GM10266 (cell line): ENCODE results near the gene ZC3H7A.
"Not testable (repeated sequence)": the region's sequence is repeated elsewhere in the genome, so short reads cannot be mapped to it uniquely, and the experiment has no call there.

Experiments used
- DNase-seq: peaks from one replicate; pipeline ENCODE4 v3.0.0; 2012; ENCODE audit errors: extremely low spot score
- CTCF ChIP-seq: IDR thresholded peaks from 2 replicates; pipeline ENCODE4 v1.5.1; 2012; ENCODE audit warnings: mild to moderate bottlenecking, low read depth; ENCODE audit not compliant: control insufficient read depth, insufficient read depth; ENCODE audit errors: missing control alignments

Gene ZC3H7A

DNA sequence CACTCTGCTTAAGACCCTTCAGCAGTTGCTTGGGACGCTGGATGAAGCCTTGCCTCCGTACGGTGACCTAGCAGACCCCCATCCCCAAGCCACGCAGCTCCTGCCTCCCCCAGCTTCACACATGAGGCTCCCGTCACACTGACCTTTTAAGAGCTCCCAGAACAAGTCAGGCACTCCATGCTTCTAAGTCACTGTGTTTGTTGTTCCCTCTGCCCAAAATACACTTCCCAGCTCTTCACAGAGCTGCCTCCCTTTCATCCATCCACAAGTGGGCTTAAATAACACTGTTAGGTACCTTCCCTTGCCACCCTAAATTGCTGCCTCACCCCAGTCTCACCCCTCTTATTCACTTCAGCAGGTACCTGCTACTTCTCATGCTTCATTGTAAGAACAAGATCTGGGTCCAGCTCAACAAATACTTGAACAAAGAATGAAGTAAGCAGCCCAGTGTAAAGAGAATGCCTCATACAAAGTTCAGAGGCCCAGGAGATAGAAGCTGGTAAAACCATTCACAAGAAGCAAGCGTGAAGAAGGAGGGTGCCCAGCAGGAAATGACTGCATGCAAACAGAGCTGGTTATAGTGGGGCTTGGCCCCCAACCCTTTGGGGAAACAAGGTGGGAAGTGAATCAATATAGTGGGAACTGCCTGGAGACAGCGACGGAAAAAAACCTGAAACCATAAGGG lies 5.8 kb downstream of the ZC3H7A start:
- TF ChIP-seq CTCF = no peak
- DNase-seq = no peak

- no peak for DNase-seq
- no peak for TF ChIP-seq CTCF
These were observed 8.1 kb downstream of the ZC3H7A start for GRCh38 chr16:11788914-11789313.

DNA sequence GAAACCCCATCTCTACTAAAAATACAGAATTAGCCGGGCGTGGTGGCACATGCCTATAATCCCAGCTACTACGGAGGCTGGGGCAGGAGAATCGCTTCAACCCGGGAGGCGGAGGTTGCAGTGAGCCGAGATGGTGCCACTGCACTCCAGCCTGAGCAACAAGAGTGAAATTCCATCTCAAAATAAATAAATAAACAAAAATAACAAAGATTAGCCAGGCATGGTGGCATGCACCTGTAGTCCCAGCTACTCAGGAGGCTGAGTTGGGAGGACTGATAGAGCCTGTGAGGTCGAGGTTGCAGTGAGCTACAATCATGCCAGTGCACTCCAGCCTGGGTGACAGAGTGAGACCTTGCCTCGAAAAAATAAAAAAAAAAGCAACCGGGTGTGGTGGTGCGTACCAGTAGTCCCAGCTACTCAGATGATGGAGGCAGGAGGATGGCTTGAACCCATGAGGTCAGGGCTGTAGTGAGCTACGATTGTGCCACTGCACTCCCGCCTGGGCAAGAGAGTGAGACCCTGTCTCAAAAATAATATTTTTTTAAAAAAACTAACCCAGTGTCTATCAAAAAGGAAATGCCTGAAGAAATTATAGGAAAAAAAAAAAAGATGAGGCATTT lies 12.0 kb downstream of the ZC3H7A start:
- DNase-seq = not testable (repeated sequence)

- not testable (repeated sequence) for DNase-seq
These were observed 12.7 kb downstream of the ZC3H7A start for GRCh38 chr16:11784381-11784780.

GRCh38 chr16:11784038-11784369 lies 13.1 kb downstream of the ZC3H7A start:
- no peak for TF ChIP-seq CTCF
- no peak for DNase-seq

GRCh38 chr16:11783319-11784037 lies 13.6 kb downstream of the ZC3H7A start:
- TF ChIP-seq CTCF = no peak
- peak; percentile 62 for DNase-seq

DNA sequence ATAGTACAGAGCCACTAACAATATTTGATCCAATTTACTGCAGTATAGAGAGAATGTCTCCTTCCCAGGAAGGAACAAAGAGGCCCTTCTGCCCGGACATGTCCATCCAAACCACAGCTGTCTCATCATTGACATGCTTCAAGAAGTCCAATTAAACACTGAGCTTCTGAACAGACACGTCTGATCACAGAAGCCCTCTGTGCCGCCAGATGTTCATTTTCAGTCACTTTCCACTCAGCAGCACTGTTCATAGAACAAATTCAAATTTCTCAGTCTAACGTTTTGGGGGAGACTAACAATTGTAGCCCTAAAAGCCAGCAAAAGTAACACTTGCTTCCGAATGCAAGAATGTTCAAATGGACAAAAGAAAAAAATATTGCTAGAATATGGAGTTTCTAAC lies 15.3 kb downstream of the ZC3H7A start:
- DNase-seq = no peak

More for the DNA sequence above, 15.3 kb downstream of the ZC3H7A start:
- TF ChIP-seq CTCF = no peak
